GM12892 (cell line): Measurements from ENCODE around the gene TPRG1L.

Experiments used
- POLR2A ChIP-seq: IDR thresholded peaks from 2 replicates; pipeline ENCODE4 v1.6.1; 2011; ENCODE audit warnings: low read depth, low read length, control low read depth
- POLR2AphosphoS5 ChIP-seq: IDR thresholded peaks from 2 replicates; pipeline ENCODE4 v1.6.1; 2011; ENCODE audit warnings: low read depth, low read length, control low read depth

GRCh38 chr1:3654549-3655281 is 29.9 kb downstream of the TPRG1L start:
- TF ChIP-seq POLR2AphosphoS5 (no peak), POLR2A (no peak)
